ENCODE measurements around the gene ESYT2.

ESYT2 gene

GRCh38 chr7:158771213-158771834, 58.0 kb downstream of the ESYT2 start:
- no peak for DNase-seq (ENCODE audit: extremely low read depth in 1 of 2, low read depth in 1 of 2)

- DNase-seq (ENCODE audit: extremely low read depth in 1 of 2, low read depth in 1 of 2): no peak
Measured at GRCh38 chr7:158767707-158768106, 61.6 kb downstream of the ESYT2 start.

GRCh38 chr7:158766570-158767281, 62.6 kb downstream of the ESYT2 start:
- DNase-seq (ENCODE audit: extremely low read depth in 1 of 2, low read depth in 1 of 2): no peak

- no peak for DNase-seq (ENCODE audit: extremely low read depth in 1 of 2, low read depth in 1 of 2)
Measured at GRCh38 chr7:158765020-158765419, 64.3 kb downstream of the ESYT2 start.

- DNase-seq (ENCODE audit: extremely low read depth in 1 of 2, low read depth in 1 of 2): no peak
Measured at GRCh38 chr7:158763454-158764033, 65.8 kb downstream of the ESYT2 start.

- DNase-seq (ENCODE audit: extremely low read depth in 1 of 2, low read depth in 1 of 2): no peak
Measured at GRCh38 chr7:158761945-158762344, 67.4 kb downstream of the ESYT2 start.

GRCh38 chr7:158760936-158761335, 68.4 kb downstream of the ESYT2 start:
- DNase-seq (ENCODE audit: extremely low read depth in 1 of 2, low read depth in 1 of 2): no peak

- no peak for DNase-seq (ENCODE audit: extremely low read depth in 1 of 2, low read depth in 1 of 2)
Measured at GRCh38 chr7:158760445-158760764, 68.9 kb downstream of the ESYT2 start.

- DNase-seq (ENCODE audit: extremely low read depth in 1 of 2, low read depth in 1 of 2): no peak
Measured at GRCh38 chr7:158759749-158760444, 69.4 kb downstream of the ESYT2 start.

- DNase-seq (ENCODE audit: extremely low read depth in 1 of 2, low read depth in 1 of 2): no peak
Measured at GRCh38 chr7:158759245-158759614, 70.1 kb downstream of the ESYT2 start.

GRCh38 chr7:158758586-158759244, 70.6 kb downstream of the ESYT2 start:
- no peak for DNase-seq (ENCODE audit: extremely low read depth in 1 of 2, low read depth in 1 of 2)

- DNase-seq (ENCODE audit: extremely low read depth in 1 of 2, low read depth in 1 of 2): no peak
Measured at GRCh38 chr7:158757404-158757989, 71.8 kb downstream of the ESYT2 start.

GRCh38 chr7:158754746-158755444, 74.4 kb downstream of the ESYT2 start:
- no peak for DNase-seq (ENCODE audit: extremely low read depth in 1 of 2, low read depth in 1 of 2)

GRCh38 chr7:158753900-158754299, 75.4 kb downstream of the ESYT2 start:
- DNase-seq (ENCODE audit: extremely low read depth in 1 of 2, low read depth in 1 of 2): no peak

- DNase-seq (ENCODE audit: extremely low read depth in 1 of 2, low read depth in 1 of 2): no peak
Measured at GRCh38 chr7:158751751-158752150, 77.6 kb downstream of the ESYT2 start.

- DNase-seq (ENCODE audit: extremely low read depth in 1 of 2, low read depth in 1 of 2): no peak
Measured at GRCh38 chr7:158751199-158751598, 78.1 kb downstream of the ESYT2 start.

GRCh38 chr7:158750702-158751101, 78.6 kb downstream of the ESYT2 start:
- DNase-seq (ENCODE audit: extremely low read depth in 1 of 2, low read depth in 1 of 2): no peak

GRCh38 chr7:158749396-158749795, 79.9 kb downstream of the ESYT2 start:
- no peak for DNase-seq (ENCODE audit: extremely low read depth in 1 of 2, low read depth in 1 of 2)

- no peak for DNase-seq (ENCODE audit: extremely low read depth in 1 of 2, low read depth in 1 of 2)
Measured at GRCh38 chr7:158748335-158748734, 81.0 kb downstream of the ESYT2 start.

- DNase-seq (ENCODE audit: extremely low read depth in 1 of 2, low read depth in 1 of 2): no peak
Measured at GRCh38 chr7:158747408-158747807, 81.9 kb downstream of the ESYT2 start.
